Endothelial cell of umbilical vein (primary cell): ENCODE results near the gene ARSD. TPM values are rescaled to one million over a fixed set of nuclear protein-coding genes. Genes with fewer than 3 reads are reported as not detected.
"Not testable (repeated sequence)": the region's sequence is repeated elsewhere in the genome, so short reads cannot be mapped to it uniquely, and the experiment has no call there.

Experiments
- BruUV-seq: library from RNA; stranded (reverse); fragments of 400-500 nt; replicated peaks from 2 replicates; lab custom pipeline; 2021; lab: Mats Ljungman, UMichigan
- CTCF ChIA-PET: fragments of 300-600, 350-600 bp; sonication (Branson Sonifier 250); formaldehyde crosslinking; loops from one replicate; lab custom pipeline; 2021; ENCODE audit warnings: antibody characterized with exemption, inconsistent platforms; lab: Charles Lee
- POLR2A ChIA-PET: fragments of 300-600, 350-600 bp; sonication (Branson Sonifier 250); formaldehyde crosslinking; loops from one replicate; lab custom pipeline; 2021; ENCODE audit warnings: antibody characterized with exemption, inconsistent platforms; lab: Charles Lee
- DNase-seq: peaks from one replicate; pipeline ENCODE4 v3.0.0-alpha.2; 2011; ENCODE audit warnings: low read depth, low spot score
- FAIRE-seq: peaks from 2 replicates; lab custom pipeline; 2011; peaks lifted over from hg19 to GRCh38; lab: Jason Lieb, UNC
- H2AFZ ChIP-seq: 2 replicates; pipeline ENCODE4 v1.6.0; 2012; ENCODE audit warnings: low read depth, low read length, control low read depth, inconsistent platforms
- H3K27ac ChIP-seq: 2 replicates; pipeline ENCODE4 v1.5.1; 2011; ENCODE audit warnings: low read depth, mild to moderate bottlenecking, control low read depth, low read length, moderate library complexity; ENCODE audit not compliant: insufficient read depth
- H3K27me3 ChIP-seq, 2 experiments: 2 replicates each; pipeline versions ENCODE4 v1.6.0 to v1.6.1; 2011; ENCODE audit warnings: low read length in 2 of 2, mixed read lengths in 1 of 2; ENCODE audit not compliant: control insufficient read depth in 2 of 2, insufficient read depth in 2 of 2
- H3K36me3 ChIP-seq, 2 experiments: 2 replicates in 1 of 2; 3 replicates in 1 of 2; pipeline ENCODE4 v1.5.1; 2011; ENCODE audit warnings: low read length in 2 of 2, mild to moderate bottlenecking in 1 of 2, moderate library complexity in 1 of 2; ENCODE audit not compliant: control insufficient read depth in 2 of 2, insufficient read depth in 2 of 2; ENCODE audit errors: extremely low read depth in 1 of 2
- H3K4me1 ChIP-seq: 3 replicates; pipeline ENCODE4 v1.5.1; 2011; ENCODE audit warnings: mild to moderate bottlenecking, low read length; ENCODE audit not compliant: control insufficient read depth, insufficient read depth; ENCODE audit errors: extremely low read depth
- H3K4me2 ChIP-seq: 2 replicates; pipeline ENCODE4 v1.6.1; 2011; ENCODE audit warnings: low read length, control low read depth, mixed read lengths; ENCODE audit not compliant: insufficient read depth
- H3K4me3 ChIP-seq, 3 experiments: fragments of 200-600 bp in 1 of 3; sonication (generic), shearing (Covaris generic) in 1 of 3; replicated peaks in 1 of 3; 2 replicates each; pipeline ENCODE4 v1.5.1; 2011 to 2016; ENCODE audit warnings: control low read depth in 3 of 3, low read length in 3 of 3, mild to moderate bottlenecking in 2 of 3, inconsistent platforms in 1 of 3, low read depth in 1 of 3, moderate library complexity in 1 of 3; ENCODE audit not compliant: insufficient read depth in 1 of 3
- H3K79me2 ChIP-seq: 2 replicates; pipeline ENCODE4 v1.6.0; 2012; ENCODE audit warnings: low read length, inconsistent platforms; ENCODE audit not compliant: control insufficient read depth, insufficient read depth
- H3K9ac ChIP-seq: replicated peaks from 2 replicates; pipeline ENCODE3; 2011; ENCODE audit warnings: low read length, control low read depth; ENCODE audit not compliant: insufficient read depth; ENCODE audit errors: extremely low read depth
- H3K9me1 ChIP-seq: replicated peaks from 3 replicates; pipeline ENCODE4 v1.6.0; 2011; ENCODE audit warnings: mild to moderate bottlenecking, low read length; ENCODE audit not compliant: control insufficient read depth, insufficient read depth; ENCODE audit errors: extremely low read depth
- H3K9me3 ChIP-seq: replicated peaks from 2 replicates; pipeline ENCODE4 v1.5.1; 2012; ENCODE audit warnings: low read length, inconsistent platforms; ENCODE audit not compliant: control insufficient read depth, insufficient read depth
- H4K20me1 ChIP-seq: replicated peaks from 2 replicates; pipeline ENCODE3; 2011; ENCODE audit warnings: mild to moderate bottlenecking, low read length; ENCODE audit not compliant: control insufficient read depth, insufficient read depth; ENCODE audit errors: extremely low read depth
- CTCF ChIP-seq, 2 donors: IDR thresholded peaks; 1 replicate in 1 of 2; 2 replicates in 1 of 2; pipeline ENCODE4 v1.5.1; 2011; ENCODE audit warnings: low read length in 2 of 2, mild to moderate bottlenecking in 2 of 2, moderate library complexity in 2 of 2, control low read depth in 1 of 2, inconsistent platforms in 1 of 2, low read depth in 1 of 2; ENCODE audit not compliant: insufficient read depth in 1 of 2; ENCODE audit errors: extremely low read depth in 1 of 2
- EZH2 ChIP-seq: IDR thresholded peaks from 2 replicates; pipeline ENCODE4 v1.6.1; 2012; ENCODE audit warnings: borderline replicate concordance, low read depth, mild to moderate bottlenecking, moderate library complexity, low read length, inconsistent platforms; ENCODE audit not compliant: severe bottlenecking
- FOS ChIP-seq: IDR thresholded peaks from 2 replicates; pipeline ENCODE4 v1.6.1; 2011; ENCODE audit warnings: mild to moderate bottlenecking, low read length, moderate library complexity, borderline replicate concordance; ENCODE audit not compliant: insufficient read depth
- GATA2 ChIP-seq: IDR thresholded peaks from 2 replicates; pipeline ENCODE4 v1.7.0; 2011; ENCODE audit warnings: low read depth, mild to moderate bottlenecking, moderate library complexity, mixed read lengths, low read length; ENCODE audit not compliant: insufficient read length, insufficient read depth
- JUN ChIP-seq: IDR thresholded peaks from 2 replicates; pipeline ENCODE4 v1.6.1; 2011; ENCODE audit warnings: borderline replicate concordance, low read depth; ENCODE audit not compliant: insufficient read length, insufficient read depth
- MAX ChIP-seq: IDR thresholded peaks from 2 replicates; pipeline ENCODE4 v1.6.1; 2011; ENCODE audit not compliant: insufficient read depth, insufficient read length
- POLR2A ChIP-seq: IDR thresholded peaks from 2 replicates; pipeline ENCODE4 v1.6.1; 2012; ENCODE audit warnings: low read depth, mild to moderate bottlenecking, control low read depth, low read length
- POLR2AphosphoS5 ChIP-seq: IDR thresholded peaks from 2 replicates; pipeline ENCODE4 v1.6.1; 2012; ENCODE audit warnings: low read depth, mild to moderate bottlenecking, control low read depth, low read length, moderate library complexity; ENCODE audit not compliant: insufficient read depth
- dilution Hi-C: fragments of 300-500 bp; cut with MboI; formaldehyde crosslinking; loops from one replicate; pipeline ENCODE4 v1.15.0; 2019; ENCODE audit warnings: low sequenced_read_pairs; ENCODE audit not compliant: extremely low pct_ligation_motif_present
- intact Hi-C: fragments of 100-400 bp; cut with micrococcal nuclease; formaldehyde crosslinking; loops from one replicate; pipeline ENCODE4 v1.10.0; 2022
- polyA plus RNA-seq, 4 experiments: library from polyadenylated mRNA; depleted of rRNA in 3 of 4; stranded (reverse) in 3 of 4; unstranded in 1 of 4; fragments of >200 nt; gene quantifications; 2 replicates each; pipeline versions ENCODE4 v1.2.1 to v1.2.3, GENCODE V29; 2011 to 2012; ENCODE audit warnings: missing spikeins in 1 of 4
- total RNA-seq: library from RNA; stranded (reverse); gene quantifications from 2 replicates; pipeline ENCODE4 v1.2.3, GENCODE V29; 2021

ARSD gene
- total and polyA plus RNA-seq, 2 donors (not counting 3 experiments of a cell fraction or from before 2014, with no cell fraction given) = 15.5 to 18.6 TPM

- H3K36me3 ChIP-seq, H3K4me3 ChIP-seq, H3K4me1 ChIP-seq, BruUV-seq, H4K20me1 ChIP-seq, H3K79me2 ChIP-seq, H3K9me3 ChIP-seq, H2AFZ ChIP-seq, POLR2A ChIA-PET, H3K27me3 ChIP-seq, H3K9ac ChIP-seq, FAIRE-seq, dilution Hi-C loops, H3K27ac ChIP-seq, CTCF ChIA-PET, H3K9me1 ChIP-seq, DNase-seq, H3K4me2 ChIP-seq: not testable (repeated sequence)
- intact Hi-C loops = loop anchor here (5.0 kb wide), 1 partner anchor 234 kb away; the partner anchor contains the start of gene CD99
Observed at GRCh38 chrX:2926255-2926654, 2.9 kb downstream of the ARSD start.

GRCh38 chrX:2924151-2924550 lies 5.0 kb downstream of the ARSD start:
- no peak for FAIRE-seq
- dilution Hi-C loops = no loop called here
- no TSS peak for BruUV-seq
- Histone ChIP-seq H3K4me1 (no peaks in the 10 kb centered on the region), H3K79me2 (no peaks in the 10 kb centered on the region), H2AFZ (no peak overlapping the region), H3K9me3 (no peaks in the 10 kb centered on the region), H4K20me1 (no peaks in the 10 kb centered on the region), H3K4me2 (no peak overlapping the region), H3K4me3 (no peak overlapping the region), H3K27me3 (no peaks in the 10 kb centered on the region), H3K9me1 (no peaks in the 10 kb centered on the region), H3K9ac (no peak overlapping the region), H3K36me3 (no peaks in the 10 kb centered on the region), H3K27ac (no peak overlapping the region)
- no peak for TF ChIP-seq POLR2AphosphoS5
- no peak for TF ChIP-seq MAX
- TF ChIP-seq JUN = no peak
- TF ChIP-seq POLR2A = no peak
- no peak for TF ChIP-seq CTCF (IDR thresholded peaks at IDR 0.05; ENCODE audit: extremely low read depth in 1 of 2, insufficient read depth in 1 of 2, low read depth in 1 of 2, low read length in 2 of 2)
- no peak for TF ChIP-seq GATA2
- TF ChIP-seq EZH2 = no peak
- TF ChIP-seq FOS = no peak
- DNase-seq = no peak
- ChIA-PET POLR2A (no interaction called here), CTCF (no interaction called here)
- intact Hi-C loops = no loop called here
